Measurements from ENCODE around the gene RTF1.
A peak's percentile ranks its signal among the peaks of the same experiment; 100 is the strongest.
"Not testable (repeated sequence)": the region's sequence is repeated elsewhere in the genome, so short reads cannot be mapped to it uniquely, and the experiment has no call there.

Gene RTF1

GRCh38 chr15:41416742-41417417 is at the start of gene RTF1:
TSS of gene RTF1 (plus strand) at chr15:41417095. CDS start at chr15:41417116, 21 bp downstream.
- DNase-seq (ENCODE audit: low read depth in 2 of 2), result peak; percentile 97 to 99

- DNase-seq (ENCODE audit: low read depth in 2 of 2), result no peak
Observed at GRCh38 chr15:41367418-41367817, 49.5 kb upstream of the RTF1 start.

GRCh38 chr15:41377978-41378377 is 38.9 kb upstream of the RTF1 start:
- DNase-seq (ENCODE audit: low read depth in 2 of 2), result no peak

GRCh38 chr15:41383974-41384749 is 32.7 kb upstream of the RTF1 start:
- DNase-seq (ENCODE audit: low read depth in 2 of 2), result not testable (repeated sequence)

- no peak for DNase-seq (ENCODE audit: low read depth in 2 of 2)
Observed at GRCh38 chr15:41387646-41388045, 29.2 kb upstream of the RTF1 start.

GRCh38 chr15:41392659-41393058 is 24.2 kb upstream of the RTF1 start:
- no peak for DNase-seq (ENCODE audit: low read depth in 2 of 2)

- no peak for DNase-seq (ENCODE audit: low read depth in 2 of 2)
Observed at GRCh38 chr15:41394924-41395323, 22.0 kb upstream of the RTF1 start.

- DNase-seq (ENCODE audit: low read depth in 2 of 2), result no peak
Observed at GRCh38 chr15:41396111-41396510, 20.8 kb upstream of the RTF1 start.

- DNase-seq (ENCODE audit: low read depth in 2 of 2), result no peak
Observed at GRCh38 chr15:41401904-41402267, 15.0 kb upstream of the RTF1 start.

GRCh38 chr15:41407341-41407740 is 9.6 kb upstream of the RTF1 start:
- DNase-seq (ENCODE audit: low read depth in 2 of 2), result no peak

GRCh38 chr15:41408234-41408641 is 8.7 kb upstream of the RTF1 start:
- no peak for DNase-seq (ENCODE audit: low read depth in 2 of 2)

- DNase-seq (ENCODE audit: low read depth in 2 of 2), result no peak
Observed at GRCh38 chr15:41411031-41411430, 5.9 kb upstream of the RTF1 start.

- no peak for DNase-seq (ENCODE audit: low read depth in 2 of 2)
Observed at GRCh38 chr15:41411441-41411840, 5.5 kb upstream of the RTF1 start.

- DNase-seq (ENCODE audit: low read depth in 2 of 2), result no peak
Observed at GRCh38 chr15:41416128-41416741, 660 bp upstream of the RTF1 start.

- no peak for DNase-seq (ENCODE audit: low read depth in 2 of 2)
Observed at GRCh38 chr15:41417418-41418195, 712 bp downstream of the RTF1 start.

GRCh38 chr15:41423979-41424659 is 7.2 kb downstream of the RTF1 start:
- DNase-seq (ENCODE audit: low read depth in 2 of 2), result no peak

GRCh38 chr15:41424809-41425208 is 7.9 kb downstream of the RTF1 start:
- DNase-seq (ENCODE audit: low read depth in 2 of 2), result no peak

- DNase-seq (ENCODE audit: low read depth in 2 of 2), result not testable (repeated sequence)
Observed at GRCh38 chr15:41425907-41426306, 9.0 kb downstream of the RTF1 start.

GRCh38 chr15:41429003-41429890 is 12.4 kb downstream of the RTF1 start:
- no peak for DNase-seq (ENCODE audit: low read depth in 2 of 2)

GRCh38 chr15:41435037-41435786 is 18.3 kb downstream of the RTF1 start:
- no peak for DNase-seq (ENCODE audit: low read depth in 2 of 2)

Measured in stimulated activated CD8-positive, alpha-beta memory T cell treated with anti-CD3 and anti-CD28 coated beads, Interleukin-7, amount 100 ng/mL, for 1 hour (primary cell).